Lung (tissue), 12 donors: ENCODE measurements around the gene ZNF586. TPM values are rescaled to one million over a fixed set of nuclear protein-coding genes. Genes with fewer than 3 reads are reported as not detected.
"Not testable (repeated sequence)": the region's sequence is repeated elsewhere in the genome, so short reads cannot be mapped to it uniquely, and the experiment has no call there.

Source experiments
- ATAC-seq: fragments of 200-7000 bp; cut with Tn5 transposase; one replicate; pipeline ENCODE4 v1.9.1; 2020; ENCODE audit warnings: moderate number of reproducible peaks; ENCODE audit not compliant: insufficient read depth, low FRiP score
- DNase-seq, 3 donors: peaks; one replicate each; pipeline ENCODE4 v3.0.0-alpha.2; 2013 to 2017
- H3K27ac ChIP-seq, 2 donors: one replicate each; pipeline ENCODE4 v1.5.1; 2013; ENCODE audit warnings: mild to moderate bottlenecking in 2 of 2, moderate library complexity in 2 of 2, control low read depth in 1 of 2, inconsistent platforms in 1 of 2, low read depth in 1 of 2, low read length in 1 of 2
- H3K27me3 ChIP-seq, 3 donors: one replicate each; pipeline ENCODE4 v1.5.1; 2013; ENCODE audit warnings: low read length in 2 of 3; ENCODE audit not compliant: control insufficient read depth in 3 of 3, insufficient read depth in 3 of 3
- H3K36me3 ChIP-seq, 4 donors: one replicate each; pipeline ENCODE4 v1.5.1; 2013; ENCODE audit warnings: low read length in 4 of 4, mild to moderate bottlenecking in 1 of 4, moderate library complexity in 1 of 4; ENCODE audit not compliant: control insufficient read depth in 4 of 4, insufficient read depth in 4 of 4
- H3K4me1 ChIP-seq, 5 donors: one replicate each; pipeline ENCODE4 v1.5.1; 2013; ENCODE audit warnings: low read length in 5 of 5, mild to moderate bottlenecking in 2 of 5, moderate library complexity in 1 of 5; ENCODE audit not compliant: control insufficient read depth in 5 of 5, insufficient read depth in 5 of 5
- H3K4me3 ChIP-seq: one replicate; pipeline ENCODE4 v1.5.1; 2013; ENCODE audit warnings: mild to moderate bottlenecking, control low read depth, moderate library complexity
- H3K9ac ChIP-seq, 2 donors: one replicate each; pipeline ENCODE4 v1.5.1; 2013; ENCODE audit warnings: low read length in 2 of 2, control low read depth in 1 of 2; ENCODE audit not compliant: insufficient read depth in 1 of 2
- H3K9me3 ChIP-seq, 4 donors: one replicate each; pipeline ENCODE4 v1.5.1; 2013; ENCODE audit warnings: low read length in 3 of 4, mild to moderate bottlenecking in 1 of 4, moderate library complexity in 1 of 4; ENCODE audit not compliant: control insufficient read depth in 4 of 4, insufficient read depth in 3 of 4
- CTCF ChIP-seq: IDR thresholded peaks from 2 replicates; pipeline ENCODE4 v1.5.1; 2012; ENCODE audit warnings: mild to moderate bottlenecking; ENCODE audit errors: control extremely low read depth, extremely low read depth
- WGBS, 2 donors: extraction: QIAGEN DNeasy Blood & Tissue Kit; methylation state at CpG; one replicate each; pipeline ENCODE4 v1.1.7; 2013; 5-methylcytosine and 5-hydroxymethylcytosine counted together
- polyA plus RNA-seq, 2 donors: library from polyadenylated mRNA; stranded (reverse); fragments of 200-250 nt; gene quantifications; one replicate each; pipeline ENCODE4 v1.2.1, GENCODE V29; 2013
- total RNA-seq, 2 donors: library from RNA; depleted of rRNA in 1 of 2; stranded (reverse); fragments of >200 nt in 1 of 2; gene quantifications; one replicate each; pipeline ENCODE4 v1.2.1, GENCODE V29; 2014 to 2021
- donor health status: control.
- donor health status: control.
- donor health status: Bipolar disorder and iron deficiency.
- donor health status: healthy.
- donor health status: DM: yes; HTN: yes; CAD: no.

Gene ZNF586
- total and polyA plus RNA-seq, 4 donors, result 4.8 to 48.1 (median 11.1) TPM

GRCh38 chr19:57786906-57787305, 17.4 kb downstream of the ZNF586 start:
- Histone ChIP-seq H3K36me3 (peaks cover 5 to 58% (median 21%) of the 10 kb centered on the region in 4 donors), H3K9ac (no peak overlapping the region), H3K27ac (no peak overlapping the region), H3K4me3 (no peak overlapping the region), H3K9me3 (peaks cover 0 to 50% (median 20%) of the 10 kb centered on the region in 4 donors), H3K4me1 (no peaks in the 10 kb centered on the region), H3K27me3 (no peaks in the 10 kb centered on the region)
- 88 to 95% methylated on average over 5 of the region's 5 CpGs for WGBS, 2 donors
- no peak for ATAC-seq
- TF ChIP-seq CTCF, result no peak
- no peak for DNase-seq

- Histone ChIP-seq H3K27me3 (no peaks in the 10 kb centered on the region), H3K9ac (no peak overlapping the region), H3K4me1 (no peaks in the 10 kb centered on the region), H3K27ac (no peak overlapping the region), H3K4me3 (no peak overlapping the region), H3K36me3 (peaks cover 7 to 61% (median 24%) of the 10 kb centered on the region in 4 donors), H3K9me3 (peaks cover 0 to 49% (median 18%) of the 10 kb centered on the region in 4 donors)
- ATAC-seq (no peak), DNase-seq (no peak)
- TF ChIP-seq CTCF, result no peak
These were observed 18.7 kb downstream of the ZNF586 start for GRCh38 chr19:57788114-57788692.

- Histone ChIP-seq H3K4me1 (no peaks in the 10 kb centered on the region), H3K27ac (no peak overlapping the region), H3K9me3 (peaks cover 0 to 47% (median 17%) of the 10 kb centered on the region in 4 donors), H3K4me3 (no peak overlapping the region), H3K27me3 (no peaks in the 10 kb centered on the region), H3K36me3 (peaks cover 7 to 61% (median 24%) of the 10 kb centered on the region in 4 donors), H3K9ac (no peak overlapping the region)
- 96 to 97% methylated on average over 4 of the region's 4 CpGs for WGBS, 2 donors
- DNase-seq (no peak), ATAC-seq (no peak)
- TF ChIP-seq CTCF, result no peak
These were observed 19.8 kb downstream of the ZNF586 start for GRCh38 chr19:57789288-57789687.

- H3K4me3 ChIP-seq, H3K9me3 ChIP-seq, H3K27ac ChIP-seq, H3K9ac ChIP-seq, H3K27me3 ChIP-seq, DNase-seq, H3K4me1 ChIP-seq, ATAC-seq: not testable (repeated sequence)
- peaks cover 8 to 19% (median 15%) of the 10 kb centered on the region in 4 donors for H3K36me3 ChIP-seq
- WGBS, 2 donors, result 94 to 97% methylated on average over 1 of the region's 1 CpG
These were observed 27.1 kb downstream of the ZNF586 start for GRCh38 chr19:57796580-57796979.
